Brain microvascular endothelial cell (primary cell): ENCODE data around the gene EFHB.
A peak's percentile ranks its signal among the peaks of the same experiment; 100 is the strongest.
"Not testable (repeated sequence)": the region's sequence is repeated elsewhere in the genome, so short reads cannot be mapped to it uniquely, and the experiment has no call there.

Experiments used
- DNase-seq: peaks from one replicate; pipeline ENCODE4 v3.0.0-alpha.2; 2020
- H3K27ac ChIP-seq: fragments of 250-450 bp; sonication (Bioruptor Pico); 2 replicates; pipeline ENCODE4 v1.5.1; 2020; ENCODE audit warnings: mild to moderate bottlenecking, moderate library complexity
- H3K27me3 ChIP-seq: fragments of 250-450 bp; sonication (Bioruptor Pico); replicated peaks from 2 replicates; pipeline ENCODE4 v1.5.1; 2020; ENCODE audit warnings: mild to moderate bottlenecking
- H3K36me3 ChIP-seq: fragments of 250-450 bp; sonication (Bioruptor Pico); replicated peaks from 2 replicates; pipeline ENCODE4 v1.5.1; 2020; ENCODE audit warnings: mild to moderate bottlenecking
- H3K4me3 ChIP-seq: 2 replicates; pipeline ENCODE4 v1.5.1; 2011; ENCODE audit warnings: low read depth, mild to moderate bottlenecking, control low read depth, low read length, moderate library complexity
- CTCF ChIP-seq: IDR thresholded peaks from 2 replicates; pipeline ENCODE4 v1.5.1; 2011; ENCODE audit warnings: low read depth, mild to moderate bottlenecking, moderate library complexity, low read length, control low read depth, inconsistent platforms; ENCODE audit errors: missing control alignments
- in situ Hi-C: cut with HindIII; loops from 2 replicates; pipeline ENCODE4 v1.10.0; 2017; ENCODE audit warnings: low sequenced_read_pairs, low pct_ligation_motif_present

EFHB gene

GRCh38 chr3:19888428-19889152, 45.4 kb downstream of the EFHB start:
- peak overlapping the region; percentile 61 for H3K27ac ChIP-seq
- no peak for DNase-seq
- H3K4me3 ChIP-seq, result peak overlapping the region; percentile 15
- in situ Hi-C loops, result no loop called here
- no peaks in the 10 kb centered on the region for H3K36me3 ChIP-seq
- no peak for TF ChIP-seq CTCF
- H3K27me3 ChIP-seq, result no peaks in the 10 kb centered on the region

GRCh38 chr3:19887122-19887521, 46.9 kb downstream of the EFHB start:
- in situ Hi-C loops, H3K27me3 ChIP-seq, H3K36me3 ChIP-seq, H3K27ac ChIP-seq, DNase-seq, H3K4me3 ChIP-seq: not testable (repeated sequence)

GRCh38 chr3:19886404-19886803, 47.6 kb downstream of the EFHB start:
- no peaks in the 10 kb centered on the region for H3K36me3 ChIP-seq
- H3K4me3 ChIP-seq, result no peak overlapping the region
- TF ChIP-seq CTCF, result no peak
- no peak for DNase-seq
- no peaks in the 10 kb centered on the region for H3K27me3 ChIP-seq
- in situ Hi-C loops, result no loop called here
- H3K27ac ChIP-seq, result no peak overlapping the region

GRCh38 chr3:19885468-19885867, 48.5 kb downstream of the EFHB start:
- H3K27me3 ChIP-seq, result no peaks in the 10 kb centered on the region
- H3K36me3 ChIP-seq, result no peaks in the 10 kb centered on the region
- in situ Hi-C loops, result no loop called here
- TF ChIP-seq CTCF, result peak; percentile 64
- H3K4me3 ChIP-seq, result no peak overlapping the region
- H3K27ac ChIP-seq, result no peak overlapping the region
- peak; percentile 6 for DNase-seq

GRCh38 chr3:19881852-19882251, 52.2 kb downstream of the EFHB start:
- Histone ChIP-seq H3K4me3 (no peak overlapping the region), H3K27me3 (no peaks in the 10 kb centered on the region), H3K27ac (no peak overlapping the region), H3K36me3 (no peaks in the 10 kb centered on the region)
- DNase-seq, result no peak
- in situ Hi-C loops, result no loop called here
- TF ChIP-seq CTCF, result no peak

GRCh38 chr3:19881036-19881435, 53.0 kb downstream of the EFHB start:
- TF ChIP-seq CTCF, result no peak
- in situ Hi-C loops, result no loop called here
- Histone ChIP-seq H3K27ac (no peak overlapping the region), H3K4me3 (no peak overlapping the region), H3K27me3 (no peaks in the 10 kb centered on the region), H3K36me3 (no peaks in the 10 kb centered on the region)
- DNase-seq, result no peak
